Glutamatergic neuron (in vitro differentiated cells): ENCODE data around the gene CKB. TPM values are rescaled to one million over a fixed set of nuclear protein-coding genes. Genes with fewer than 3 reads are reported as not detected.

Experiments
- DNase-seq: peaks from one replicate; pipeline ENCODE4 v3.0.0; 2022
- H3K27ac Mint-ChIP-seq: one replicate; pipeline ENCODE4 v1.8.0; 2020; ENCODE audit warnings: mild to moderate bottlenecking, mixed read lengths, inconsistent platforms; ENCODE audit not compliant: unreplicated experiment
- H3K27me3 Mint-ChIP-seq: one replicate; pipeline ENCODE4 v1.8.0; 2020; ENCODE audit warnings: mild to moderate bottlenecking, moderate library complexity, mixed read lengths, inconsistent platforms; ENCODE audit not compliant: unreplicated experiment
- H3K36me3 Mint-ChIP-seq: one replicate; pipeline ENCODE4 v1.8.0; 2020; ENCODE audit warnings: mild to moderate bottlenecking, mixed read lengths, inconsistent platforms; ENCODE audit not compliant: unreplicated experiment
- H3K4me1 Mint-ChIP-seq: one replicate; pipeline ENCODE4 v1.8.0; 2020; ENCODE audit warnings: mild to moderate bottlenecking, low read depth, mixed read lengths, inconsistent platforms; ENCODE audit not compliant: unreplicated experiment
- H3K4me3 Mint-ChIP-seq: one replicate; pipeline ENCODE4 v1.8.0; 2020; ENCODE audit warnings: mild to moderate bottlenecking, mixed read lengths, inconsistent platforms; ENCODE audit not compliant: unreplicated experiment
- H3K9me3 Mint-ChIP-seq: one replicate; pipeline ENCODE4 v1.8.0; 2020; ENCODE audit warnings: mild to moderate bottlenecking, moderate library complexity, mixed read lengths, inconsistent platforms; ENCODE audit not compliant: unreplicated experiment
- total RNA-seq: library from RNA; stranded (reverse); fragmentation: NEBNext Ultra II Directional; extraction: Animal tissue kit (Norgen Biotek cat#: 25700); gene quantifications from one replicate; pipeline ENCODE4 v1.2.1, GENCODE V29; 2021; ENCODE audit not compliant: unreplicated experiment
- TF ChIP-seq, protein P1 (sequence below): fragments of 200-600 bp; sonication (generic); IDR thresholded peaks from one replicate; pipeline ENCODE4 v1.5.0; 2021; ENCODE audit not compliant: partially characterized antibody, unreplicated experiment

Gene CKB
- total RNA-seq, 1 donor from 2014 or later, result 2,561 TPM

DNA sequence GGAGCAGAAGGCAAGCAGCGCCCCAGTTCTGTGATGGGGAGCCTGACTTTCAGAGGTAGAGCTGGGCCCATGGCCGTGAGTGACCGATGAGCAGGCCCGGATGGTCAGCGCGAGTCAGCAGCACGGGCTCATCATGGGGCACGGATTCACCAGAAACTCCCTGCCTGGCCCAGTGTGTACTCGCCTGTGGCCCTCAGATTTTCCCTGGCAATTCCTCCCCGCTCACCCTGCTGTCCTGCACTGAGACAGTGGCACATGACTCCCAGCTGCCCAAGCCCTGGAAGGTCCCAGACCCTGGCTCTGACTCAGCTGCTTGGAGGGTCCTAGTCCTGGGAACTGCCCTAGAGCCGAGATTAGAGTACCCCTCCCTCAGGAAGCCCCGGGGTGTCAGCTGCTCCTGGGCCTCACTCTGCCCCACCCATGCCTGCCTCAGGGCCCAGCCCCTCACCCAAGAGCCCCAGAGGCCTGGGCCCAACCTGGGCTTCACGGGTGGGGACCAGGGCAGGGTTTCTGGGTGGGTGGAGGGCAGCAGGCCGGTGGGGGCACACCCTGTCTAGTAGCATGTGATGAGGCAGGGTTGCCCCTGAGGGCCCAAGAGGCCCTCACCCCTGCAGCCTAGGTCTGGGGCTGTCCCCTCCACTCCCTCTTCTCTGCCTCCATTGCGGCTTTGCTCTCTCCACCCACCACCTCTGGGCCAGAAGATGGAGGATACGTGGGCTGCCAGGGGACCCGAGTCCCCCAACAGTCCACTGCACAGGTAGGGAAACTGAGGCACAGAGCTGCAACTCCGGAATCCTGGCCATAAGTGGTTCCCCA, 14.8 kb upstream of the CKB start:
- Mint-ChIP-seq H3K36me3 (no peaks in the 10 kb centered on the region), H3K4me1 (peaks cover 8% of the 10 kb centered on the region), H3K9me3 (peaks cover 1% of the 10 kb centered on the region), H3K27ac (peak overlapping the region; percentile 81), H3K4me3 (no peak overlapping the region), H3K27me3 (peaks cover 9% of the 10 kb centered on the region)
- TF ChIP-seq, protein P1, sequence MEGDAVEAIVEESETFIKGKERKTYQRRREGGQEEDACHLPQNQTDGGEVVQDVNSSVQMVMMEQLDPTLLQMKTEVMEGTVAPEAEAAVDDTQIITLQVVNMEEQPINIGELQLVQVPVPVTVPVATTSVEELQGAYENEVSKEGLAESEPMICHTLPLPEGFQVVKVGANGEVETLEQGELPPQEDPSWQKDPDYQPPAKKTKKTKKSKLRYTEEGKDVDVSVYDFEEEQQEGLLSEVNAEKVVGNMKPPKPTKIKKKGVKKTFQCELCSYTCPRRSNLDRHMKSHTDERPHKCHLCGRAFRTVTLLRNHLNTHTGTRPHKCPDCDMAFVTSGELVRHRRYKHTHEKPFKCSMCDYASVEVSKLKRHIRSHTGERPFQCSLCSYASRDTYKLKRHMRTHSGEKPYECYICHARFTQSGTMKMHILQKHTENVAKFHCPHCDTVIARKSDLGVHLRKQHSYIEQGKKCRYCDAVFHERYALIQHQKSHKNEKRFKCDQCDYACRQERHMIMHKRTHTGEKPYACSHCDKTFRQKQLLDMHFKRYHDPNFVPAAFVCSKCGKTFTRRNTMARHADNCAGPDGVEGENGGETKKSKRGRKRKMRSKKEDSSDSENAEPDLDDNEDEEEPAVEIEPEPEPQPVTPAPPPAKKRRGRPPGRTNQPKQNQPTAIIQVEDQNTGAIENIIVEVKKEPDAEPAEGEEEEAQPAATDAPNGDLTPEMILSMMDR, result no peak
- no peak for DNase-seq

DNA sequence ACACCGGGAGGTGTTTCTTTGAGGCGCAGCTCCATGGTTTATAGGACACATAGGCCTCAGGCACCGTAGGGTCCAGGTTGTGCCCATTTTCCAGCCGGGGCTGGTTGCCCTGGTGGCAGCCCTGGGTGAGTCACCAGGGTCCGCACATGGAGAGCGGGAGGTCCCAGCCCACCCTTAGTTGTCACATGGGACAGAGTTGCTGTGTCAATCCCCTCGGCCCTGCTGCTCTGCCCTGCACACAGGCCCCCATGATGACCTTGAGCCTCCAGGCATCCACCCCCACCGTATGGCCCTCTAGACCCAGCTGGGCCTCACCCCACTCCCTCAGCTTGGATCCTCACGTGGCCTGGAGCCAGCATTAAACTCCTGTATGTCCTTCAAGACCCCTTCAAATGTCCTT, 14.1 kb upstream of the CKB start:
- Mint-ChIP-seq H3K9me3 (peaks cover 1% of the 10 kb centered on the region), H3K4me3 (no peak overlapping the region), H3K4me1 (peaks cover 8% of the 10 kb centered on the region), H3K27ac (peak overlapping the region; percentile 81), H3K36me3 (no peaks in the 10 kb centered on the region), H3K27me3 (peaks cover 9% of the 10 kb centered on the region)
- TF ChIP-seq, protein P1, result no peak
- no peak for DNase-seq

DNA sequence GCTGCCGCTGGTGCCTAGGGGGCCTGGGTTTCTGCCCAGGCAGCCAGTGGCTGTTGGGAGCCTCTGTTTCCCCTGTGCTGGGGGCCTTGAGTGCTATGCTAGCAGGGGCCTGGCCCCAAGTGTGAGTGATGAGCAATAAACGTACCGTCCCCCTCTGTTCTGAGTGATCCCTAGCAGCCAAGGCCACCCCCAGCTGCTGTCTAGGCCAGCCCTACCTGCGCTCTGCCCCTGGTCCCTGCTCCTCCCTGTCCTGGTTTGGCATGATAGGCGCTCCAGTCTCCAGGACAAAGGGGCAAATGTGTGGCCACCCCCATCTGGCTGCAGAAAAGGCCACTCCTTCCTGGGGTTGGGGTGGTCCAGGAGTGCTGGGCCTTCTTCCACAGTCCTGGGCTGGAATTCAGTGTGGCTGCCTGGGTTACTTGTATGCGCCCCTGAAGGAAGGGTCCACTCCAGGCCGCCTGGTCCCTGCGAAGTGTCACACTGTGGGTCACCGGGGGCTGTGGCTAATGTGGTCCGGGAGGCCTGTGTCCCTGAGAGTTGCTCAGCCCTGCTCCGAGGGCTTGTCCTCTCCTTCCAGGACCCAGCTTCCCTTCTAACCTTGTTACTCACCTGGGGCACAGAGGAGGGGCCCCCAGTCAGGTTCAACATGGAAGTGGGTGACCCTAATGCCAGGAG, 13.4 kb upstream of the CKB start:
- H3K4me3 Mint-ChIP-seq, result no peak overlapping the region
- DNase-seq, result no peak
- H3K27me3 Mint-ChIP-seq, result peaks cover 9% of the 10 kb centered on the region
- no peaks in the 10 kb centered on the region for H3K36me3 Mint-ChIP-seq
- peak overlapping the region; percentile 38 for H3K27ac Mint-ChIP-seq
- TF ChIP-seq, protein P1, result no peak
- H3K4me1 Mint-ChIP-seq, result peaks cover 8% of the 10 kb centered on the region
- peaks cover 1% of the 10 kb centered on the region for H3K9me3 Mint-ChIP-seq

DNA sequence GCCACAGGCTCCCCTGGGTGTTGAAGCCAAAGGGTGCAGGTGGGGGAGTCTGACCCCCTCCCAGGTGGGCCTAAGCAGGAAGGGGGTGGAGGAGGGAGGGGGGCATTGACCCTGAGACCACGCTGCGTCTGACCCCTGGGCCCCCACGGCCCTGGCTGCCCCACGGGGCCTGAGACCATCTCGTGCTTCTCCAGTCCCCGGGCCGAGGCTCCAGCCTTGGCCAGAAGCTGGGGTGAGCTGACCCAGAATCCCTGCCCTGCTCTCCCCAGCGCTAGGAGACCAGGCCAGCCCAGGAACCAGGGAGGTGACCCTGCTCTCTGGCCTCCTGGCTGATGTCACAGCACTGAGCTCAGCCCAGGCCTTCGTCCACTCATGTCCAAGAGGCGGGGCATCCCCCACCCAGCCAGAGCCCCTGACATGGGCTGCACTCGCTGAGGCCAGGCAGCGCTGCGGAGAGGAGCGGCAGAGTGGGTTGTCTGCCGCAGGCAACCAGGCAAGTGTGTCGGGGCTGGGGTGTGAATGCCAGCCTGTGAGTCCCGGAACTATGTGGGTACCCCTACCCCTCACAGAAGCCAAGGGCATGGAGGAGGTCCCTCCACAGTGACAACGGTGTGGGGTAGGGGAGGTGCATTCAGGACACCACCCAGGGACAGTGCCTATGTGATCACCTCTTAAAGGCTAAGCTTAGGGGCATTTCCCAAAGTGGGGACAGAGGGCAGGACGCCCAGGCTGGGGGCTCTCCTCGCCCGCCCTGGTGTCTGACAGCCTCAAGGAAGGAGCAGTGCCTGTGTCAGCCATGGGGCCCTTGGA, 12.7 kb upstream of the CKB start:
- no peak overlapping the region for H3K27ac Mint-ChIP-seq
- H3K27me3 Mint-ChIP-seq, result peaks cover 6% of the 10 kb centered on the region
- H3K4me1 Mint-ChIP-seq, result peaks cover 4% of the 10 kb centered on the region
- H3K36me3 Mint-ChIP-seq, result no peaks in the 10 kb centered on the region
- H3K4me3 Mint-ChIP-seq, result no peak overlapping the region
- H3K9me3 Mint-ChIP-seq, result peaks cover 1% of the 10 kb centered on the region
- TF ChIP-seq, protein P1, result no peak
- no peak for DNase-seq
